HG02798 (cell line): ENCODE measurements around the gene L1CAM.

Source experiments
- ATAC-seq: cut with Tn5 transposase; IDR thresholded peaks from one replicate; pipeline ENCODE4 v1.9.1; 2021; ENCODE audit warnings: mild to moderate bottlenecking; ENCODE audit not compliant: unreplicated experiment, poor library complexity

L1CAM gene

DNA sequence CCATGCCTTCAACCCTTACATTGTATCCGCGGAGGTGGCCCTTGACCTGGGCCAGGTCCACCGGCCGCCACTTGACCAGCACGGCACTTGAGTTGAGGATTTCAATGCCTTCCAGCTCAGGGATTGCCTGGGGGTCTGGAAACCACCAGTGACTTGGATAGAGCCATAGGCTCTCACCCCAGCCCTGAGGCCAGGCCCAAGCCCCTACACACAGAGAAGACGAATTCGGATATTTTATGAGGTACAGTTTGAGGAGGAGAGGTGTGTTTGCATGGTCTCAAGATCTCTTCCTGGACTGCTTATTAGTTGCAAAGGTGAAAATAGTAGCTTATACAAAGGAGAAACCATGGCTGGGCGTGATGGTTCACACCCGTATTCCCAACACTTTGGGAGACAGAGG lies 20.3 kb downstream of the L1CAM start:
- no peak for ATAC-seq

DNA sequence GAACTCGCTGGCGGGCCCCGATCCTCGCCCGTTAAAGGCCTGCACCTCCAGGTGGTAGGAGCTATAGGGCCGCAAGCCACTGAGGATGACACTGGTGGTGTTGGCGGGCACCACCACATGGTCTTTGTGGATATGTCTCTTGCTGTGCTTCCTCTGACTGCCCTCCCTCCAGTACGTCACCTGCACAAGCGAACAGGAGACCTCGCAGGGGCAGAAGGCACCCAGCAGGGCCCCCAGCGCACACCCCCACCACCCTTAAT lies 20.7 kb downstream of the L1CAM start:
- ATAC-seq, result no peak

DNA sequence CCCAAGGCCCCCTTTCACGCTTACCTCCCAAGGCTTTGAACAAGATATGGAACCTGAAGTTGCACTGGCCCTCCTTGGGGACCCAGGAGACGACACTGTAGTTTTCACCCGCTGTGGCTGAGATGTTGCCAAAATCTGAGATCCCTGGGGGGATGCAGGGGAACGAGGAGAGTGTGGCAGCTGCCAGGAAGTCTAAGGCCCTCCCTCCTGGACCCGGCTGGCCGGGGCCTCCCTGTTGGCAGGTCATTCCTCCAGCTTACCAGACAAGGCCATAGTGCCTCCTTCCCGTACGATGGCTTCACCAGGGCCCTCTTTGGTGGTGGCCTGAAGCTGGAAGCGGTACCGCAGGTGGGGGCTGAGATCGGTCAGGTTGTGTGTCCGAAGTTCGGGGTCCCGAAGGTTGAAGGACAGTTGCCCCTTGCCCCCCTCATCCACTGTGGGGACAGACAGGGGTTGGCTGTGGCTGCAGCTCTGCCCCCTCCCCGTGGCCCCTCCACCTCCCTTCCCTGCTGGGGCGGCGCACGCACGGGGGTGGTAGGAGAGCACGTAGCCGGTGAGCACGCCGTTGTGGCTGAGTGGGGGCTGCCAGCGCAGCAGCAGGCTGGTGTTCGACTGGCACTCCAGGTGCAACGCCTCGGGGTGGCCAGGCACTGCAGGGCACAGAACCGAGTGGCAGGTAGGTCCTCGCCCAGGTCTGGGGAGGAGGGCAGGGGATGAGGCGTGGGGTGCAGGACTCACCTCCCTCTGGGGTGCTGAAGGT lies 21.2 kb downstream of the L1CAM start:
- no peak for ATAC-seq

DNA sequence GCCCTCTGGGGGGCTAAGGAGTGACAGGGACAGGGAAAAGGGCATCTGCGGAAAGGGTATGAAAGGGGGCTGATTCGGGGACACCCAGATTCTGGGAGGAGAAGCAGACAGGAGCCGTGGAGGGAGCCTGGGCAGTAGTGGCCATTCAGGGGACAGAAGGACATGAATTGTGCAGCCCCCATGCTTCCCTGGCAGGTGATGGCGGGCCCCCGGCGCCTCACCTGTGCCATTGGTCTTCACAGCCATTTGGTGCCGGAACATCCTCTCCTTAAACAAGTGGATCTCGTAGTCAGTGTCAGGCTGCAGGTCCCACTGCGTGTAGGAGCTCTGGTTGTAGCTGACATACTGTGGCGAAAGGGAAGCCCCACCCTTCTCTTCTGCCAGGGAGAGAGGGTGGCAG lies 21.9 kb downstream of the L1CAM start:
- ATAC-seq, result no peak

DNA sequence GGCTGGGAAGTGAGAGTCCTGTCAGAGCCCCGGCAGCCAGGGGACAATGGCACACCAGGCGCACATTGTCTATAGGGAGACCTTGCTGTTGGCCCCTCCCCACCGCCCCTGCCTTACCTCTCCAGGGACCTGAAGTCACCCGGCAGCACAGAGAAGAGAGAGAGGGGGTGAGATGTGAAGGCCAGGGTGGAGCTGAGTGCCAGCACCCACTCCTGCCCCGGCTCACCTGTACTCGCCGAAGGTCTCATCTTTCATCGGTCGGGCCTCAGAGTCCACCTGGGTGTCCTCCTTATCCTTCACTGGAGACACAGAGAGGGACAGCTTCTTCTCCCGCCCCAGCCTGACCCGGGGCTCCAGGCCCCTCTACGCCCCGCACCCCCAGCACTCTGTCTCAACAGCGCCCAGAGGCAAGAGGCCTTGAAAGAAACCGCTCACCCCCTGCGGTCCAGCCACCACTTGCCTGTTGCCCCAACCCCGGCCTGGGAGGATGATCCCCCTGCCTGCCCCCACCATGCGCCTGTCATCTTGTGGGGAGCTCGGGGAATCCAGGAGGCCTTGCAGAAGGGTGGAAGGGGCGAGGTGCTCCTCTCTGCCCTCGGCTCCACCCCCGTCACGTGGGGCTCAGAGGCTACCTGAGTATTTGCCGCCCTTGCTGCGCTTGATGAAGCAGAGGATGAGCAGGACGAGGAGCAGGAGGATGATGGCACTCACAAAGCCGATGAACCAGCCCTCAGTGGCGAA lies 22.6 kb downstream of the L1CAM start:
- no peak for ATAC-seq

DNA sequence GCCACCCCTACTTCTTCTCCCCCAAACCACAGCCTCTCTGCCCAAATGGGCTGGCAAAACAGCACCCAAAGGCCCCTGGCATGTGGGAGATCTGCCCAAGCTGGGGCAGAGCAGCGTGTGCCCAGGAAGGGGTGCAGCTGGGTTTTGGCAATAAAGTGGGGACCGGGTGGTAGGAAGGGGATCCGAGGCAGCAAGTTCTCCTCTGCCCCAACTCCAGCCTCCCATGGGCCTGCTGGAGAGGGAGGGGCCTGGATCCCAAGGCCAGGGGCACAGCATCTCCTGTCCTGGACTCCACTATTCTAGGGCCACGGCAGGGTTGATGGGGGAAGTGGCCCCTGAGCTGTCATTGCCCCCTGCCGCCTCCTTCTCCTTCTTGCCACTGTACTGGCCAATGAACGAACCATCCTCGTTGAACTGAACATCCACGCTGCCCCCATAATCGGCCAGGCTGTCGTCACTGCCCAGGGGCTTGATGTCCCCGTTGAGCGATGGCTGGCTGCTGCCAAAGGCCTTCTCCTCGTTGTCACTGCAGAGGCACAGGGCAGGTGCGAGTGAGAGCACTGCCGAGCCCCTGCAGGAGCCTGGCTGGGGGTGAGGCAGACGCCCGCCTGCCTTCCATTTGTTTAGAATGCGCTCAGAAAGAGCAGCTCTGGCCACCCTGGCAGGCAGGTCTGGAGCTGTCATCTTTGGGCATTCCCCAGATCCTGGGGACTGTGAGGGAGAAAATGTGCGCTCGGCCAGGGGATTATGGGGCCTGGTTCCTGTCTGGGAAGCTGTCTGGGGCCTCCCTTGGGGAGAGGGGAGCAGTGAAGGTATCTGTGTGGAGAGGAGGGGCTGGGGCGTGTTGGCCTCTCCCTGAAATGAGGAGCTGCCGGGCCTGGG lies 23.4 kb downstream of the L1CAM start:
- ATAC-seq, result no peak

DNA sequence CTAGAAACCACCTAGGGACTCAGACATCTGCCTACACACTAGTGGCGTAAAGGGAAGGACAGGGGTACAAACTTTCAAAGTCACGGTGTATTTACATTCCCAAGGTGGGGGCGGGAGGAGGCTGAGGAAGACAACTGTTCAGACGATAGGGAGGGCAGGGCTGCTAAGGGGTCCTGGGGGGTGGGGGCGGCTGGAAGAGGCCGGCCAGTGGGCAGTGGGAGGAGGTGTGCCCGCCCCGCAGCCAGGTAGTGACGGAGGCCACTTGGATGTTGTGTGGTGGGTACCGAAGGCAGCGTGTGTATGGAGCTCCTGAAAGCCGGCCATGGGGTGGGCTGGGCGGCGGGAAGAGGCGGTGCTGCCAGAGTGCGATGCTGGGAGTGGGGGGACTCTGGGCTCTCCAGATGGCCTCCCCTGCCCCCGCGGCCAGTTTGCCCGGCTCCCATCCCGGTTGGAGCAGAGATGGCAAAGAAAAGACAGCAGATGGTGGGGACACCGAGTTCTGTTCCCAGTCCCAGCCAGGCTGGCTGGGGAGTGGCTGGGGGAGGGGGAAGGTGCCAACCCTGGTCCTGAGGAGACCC lies 24.2 kb downstream of the L1CAM start:
- no peak for ATAC-seq

DNA sequence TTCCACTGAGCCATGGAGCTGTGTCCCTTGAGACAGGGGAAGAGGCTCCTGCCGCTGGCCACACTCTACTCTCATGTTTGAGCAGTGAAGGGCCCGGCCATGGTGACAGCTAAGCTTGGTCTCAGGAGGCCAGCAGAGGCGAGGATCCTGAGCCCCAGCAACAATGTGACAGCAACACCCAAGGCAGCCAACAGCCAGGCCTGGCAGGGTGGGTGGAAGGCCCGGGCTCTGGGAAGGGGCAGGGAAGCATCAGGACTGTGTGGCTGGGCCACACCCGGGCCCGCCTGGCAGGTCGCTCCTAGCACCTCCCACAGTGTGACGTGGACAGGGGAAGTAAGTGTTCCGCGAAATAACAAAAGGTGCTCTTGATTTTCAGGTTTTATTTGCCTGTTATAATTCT lies 24.8 kb downstream of the L1CAM start:
- ATAC-seq, result no peak

DNA sequence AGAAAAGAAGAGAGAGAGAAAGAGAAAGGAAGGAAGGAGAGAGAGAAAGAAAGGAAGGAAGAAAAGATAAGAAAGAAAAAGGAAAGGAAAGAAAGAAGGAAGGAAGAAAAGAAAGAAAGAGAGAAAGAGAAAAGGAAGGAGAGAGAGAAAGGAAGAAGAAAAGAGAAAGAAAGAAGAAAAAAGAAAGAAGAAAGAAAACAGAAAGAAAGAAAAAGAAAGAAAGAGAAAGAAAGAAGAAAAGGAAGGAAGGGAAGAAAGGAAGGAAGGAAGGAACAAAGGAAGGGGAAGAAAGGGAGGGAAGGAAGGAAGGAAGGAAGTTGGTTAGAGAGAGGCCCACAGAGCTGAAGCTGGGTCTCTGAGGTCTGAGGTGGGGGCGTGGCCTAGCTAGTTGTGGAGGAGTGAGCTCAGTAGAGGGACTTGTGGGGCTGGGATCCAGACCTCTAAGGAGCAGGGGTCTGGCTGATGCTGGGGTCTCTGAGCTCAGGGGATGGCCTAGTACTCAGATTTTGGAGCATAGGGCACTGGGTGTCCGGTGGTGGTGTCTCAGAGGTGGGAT lies 28.5 kb downstream of the L1CAM start:
- ATAC-seq, result no peak

DNA sequence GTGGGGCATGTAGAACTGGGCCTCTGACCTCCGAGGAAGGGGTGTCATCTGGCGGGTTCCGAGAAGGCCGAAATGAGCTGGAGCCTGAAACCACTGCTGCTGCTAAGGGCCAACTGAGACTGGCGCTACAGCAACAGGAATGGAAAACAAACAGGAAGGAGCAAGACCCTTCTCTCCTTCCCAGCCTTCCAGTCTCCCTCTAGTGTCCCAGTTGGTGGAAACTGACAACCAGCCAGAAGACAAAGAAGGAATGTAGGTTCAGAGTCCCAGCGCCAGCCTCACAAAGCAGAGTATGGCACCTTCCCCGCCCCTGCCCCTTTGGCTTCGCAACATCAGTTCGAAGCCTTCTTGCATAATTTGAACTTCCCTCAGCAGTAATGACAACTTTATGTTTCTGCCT lies 31.3 kb downstream of the L1CAM start:
- ATAC-seq, result no peak

DNA sequence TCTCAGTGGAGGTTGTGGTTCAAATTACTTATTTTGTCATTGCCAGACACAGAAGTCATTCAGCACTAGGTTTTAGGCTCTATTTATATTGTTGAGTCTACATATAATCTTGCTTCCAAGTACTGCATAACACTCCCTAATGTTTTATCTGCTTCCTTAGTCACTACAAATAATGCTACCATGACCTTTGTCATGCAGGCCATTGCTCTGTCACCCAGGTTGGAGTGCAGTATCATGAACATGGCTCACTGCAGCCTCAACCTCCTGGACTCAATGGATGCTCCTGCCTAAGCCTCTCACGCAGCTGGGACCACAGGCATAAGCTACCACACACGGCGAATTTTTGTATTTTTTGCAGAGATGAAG lies 32.1 kb downstream of the L1CAM start:
- no peak for ATAC-seq

DNA sequence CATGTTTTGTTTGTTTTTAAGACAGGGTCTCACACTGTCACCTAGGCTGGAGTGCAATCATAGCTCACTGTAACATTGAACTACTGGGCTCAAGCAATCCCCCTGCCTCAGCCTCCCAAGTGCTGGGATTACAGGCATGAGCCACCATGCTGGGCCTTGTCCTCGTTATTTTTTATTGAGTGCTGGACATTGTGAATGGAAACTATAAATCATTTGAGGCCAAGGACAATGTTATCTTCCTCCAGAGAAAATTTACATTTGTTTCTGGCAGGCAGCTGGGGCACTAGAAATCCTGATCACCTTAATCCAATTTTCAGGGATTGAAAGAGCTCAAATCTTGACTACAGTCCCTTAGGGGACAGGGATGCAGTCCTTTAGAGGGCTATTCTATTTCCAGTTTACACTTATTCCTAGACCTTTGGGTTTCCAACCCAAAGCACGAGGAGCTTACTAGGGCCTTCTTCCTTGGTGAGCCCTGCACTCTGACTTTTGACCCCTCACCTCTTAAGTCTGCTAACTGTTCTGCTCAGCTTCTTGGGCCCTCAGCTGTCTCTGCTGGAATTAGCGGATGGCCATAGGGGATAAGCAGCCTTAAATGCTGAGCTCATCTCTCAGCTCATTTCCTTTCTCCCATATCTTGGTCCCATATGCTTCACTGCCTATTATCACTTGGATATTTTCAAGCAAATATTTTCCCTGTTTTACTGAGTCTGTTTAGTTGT lies 32.6 kb downstream of the L1CAM start:
- no peak for ATAC-seq

DNA sequence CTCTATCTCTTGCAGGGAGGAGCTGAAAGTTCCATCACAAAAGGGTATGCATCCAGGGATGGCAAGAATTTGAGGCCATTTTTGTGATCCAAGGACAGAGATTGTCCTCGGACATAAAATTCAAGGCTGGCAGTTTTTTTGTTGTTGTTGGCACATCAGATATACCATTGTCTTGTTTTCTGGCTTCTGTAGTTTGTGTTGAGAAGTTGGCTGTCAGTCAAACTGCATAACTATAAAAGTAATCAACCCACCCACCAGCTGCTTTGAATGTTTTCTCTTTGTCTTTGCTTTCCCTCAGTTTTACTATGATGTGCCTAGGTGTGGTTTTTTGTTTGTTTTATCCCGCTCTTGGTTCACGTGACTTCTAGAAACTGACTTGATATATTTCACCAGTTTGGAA lies 34.0 kb downstream of the L1CAM start:
- no peak for ATAC-seq

DNA sequence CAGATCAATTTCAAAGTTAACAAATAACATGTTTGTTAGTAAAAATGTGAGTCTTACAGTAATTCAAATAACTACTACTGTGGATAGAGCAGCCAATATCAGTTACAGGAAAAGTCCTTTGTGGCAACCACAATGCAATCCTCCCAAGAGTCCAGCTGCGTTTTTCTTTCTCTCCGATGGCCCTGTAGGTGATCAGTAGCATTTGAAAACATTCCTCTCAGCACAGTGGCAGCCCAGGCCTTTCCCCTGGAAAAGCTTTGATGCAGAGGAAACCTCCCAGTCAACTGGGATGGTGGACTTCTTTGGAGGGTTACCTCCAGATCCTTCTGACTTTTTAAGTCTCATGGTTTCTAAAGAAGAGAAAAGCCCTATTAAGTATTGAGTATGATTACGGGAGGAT lies 37.6 kb downstream of the L1CAM start:
- no peak for ATAC-seq

DNA sequence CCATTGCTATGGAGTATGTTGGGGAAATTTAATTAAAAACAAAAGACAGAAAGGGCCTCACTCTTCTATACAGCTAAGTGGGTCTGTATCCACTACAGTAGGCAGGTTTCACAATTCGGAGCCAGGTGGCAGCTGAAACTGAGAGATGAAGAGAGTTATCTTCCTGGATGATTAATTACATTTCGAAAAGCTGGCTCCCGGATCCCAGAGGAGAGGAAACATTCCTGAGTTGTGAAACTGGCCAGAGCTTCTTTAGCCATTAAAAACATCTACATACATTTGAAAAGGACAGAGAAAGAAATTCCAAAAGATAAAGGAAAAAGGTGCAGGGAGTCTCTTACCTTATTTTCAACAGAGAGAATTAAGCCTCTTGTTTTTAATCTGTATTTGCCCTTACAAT lies 40.1 kb downstream of the L1CAM start:
- ATAC-seq, result no peak

DNA sequence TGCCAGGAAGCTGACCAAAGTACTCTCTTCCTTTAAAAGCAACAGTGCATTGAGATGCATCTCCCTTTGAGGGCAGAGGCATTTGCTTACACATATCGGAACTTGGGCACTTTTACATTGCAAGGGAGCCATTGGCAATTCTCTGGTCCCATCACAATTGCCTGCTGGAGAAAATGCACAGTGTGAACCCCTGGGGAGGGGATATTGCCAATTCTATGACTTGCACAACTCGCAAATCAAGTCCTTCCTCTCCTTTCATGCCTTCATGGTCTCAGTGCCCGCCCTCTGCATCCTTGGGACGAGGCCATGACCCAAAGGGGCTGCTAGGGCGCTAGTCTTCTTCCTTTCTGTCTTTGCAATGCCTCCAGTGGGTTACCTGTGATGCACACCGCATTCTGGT lies 40.8 kb downstream of the L1CAM start:
- ATAC-seq, result no peak

DNA sequence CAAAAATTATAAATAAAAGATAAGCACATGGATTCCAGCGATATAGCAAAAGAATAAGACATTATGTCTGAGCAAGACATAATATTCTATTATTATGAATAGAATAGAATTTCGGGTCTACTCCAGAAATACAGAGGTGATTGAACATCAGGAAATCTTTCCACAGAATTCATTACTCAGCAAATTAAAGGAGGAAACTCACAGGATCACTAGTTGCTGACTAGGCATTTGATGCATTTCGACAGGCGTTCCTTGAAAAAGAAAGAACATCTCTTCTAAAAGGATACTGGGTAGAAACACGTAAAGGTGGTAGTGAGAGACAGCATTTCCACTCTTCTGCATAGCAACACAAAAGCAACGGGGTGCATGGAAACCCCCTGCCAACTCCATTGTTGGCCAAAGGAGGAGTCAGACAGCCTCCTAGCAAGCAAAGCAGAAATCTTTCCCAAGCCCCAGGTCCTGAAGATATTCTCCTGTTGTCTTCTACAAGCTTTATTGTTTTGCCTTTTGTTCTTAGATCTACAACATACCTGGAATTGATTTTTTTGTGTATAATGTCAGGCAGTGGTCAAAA lies 41.4 kb downstream of the L1CAM start:
- ATAC-seq, result no peak

DNA sequence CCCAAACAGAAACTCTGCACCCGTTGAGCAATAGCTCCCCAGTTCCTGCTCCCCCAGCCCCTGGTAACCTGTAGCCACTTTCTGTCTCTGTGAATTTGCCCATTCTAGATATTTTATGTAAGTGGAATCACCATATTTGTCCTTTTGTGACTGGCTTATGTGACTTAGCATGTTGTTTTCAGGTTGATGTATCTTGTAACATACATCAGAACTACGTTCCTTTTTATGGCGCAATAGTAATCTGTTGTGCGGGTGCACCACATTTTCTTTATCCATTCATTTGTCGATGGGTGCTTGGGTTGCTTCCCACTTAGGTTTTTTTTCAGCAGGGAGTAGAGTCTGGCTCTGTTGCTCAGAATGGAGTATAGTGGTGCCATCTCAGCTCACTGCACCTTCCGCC lies 49.1 kb downstream of the L1CAM start:
- no peak for ATAC-seq

DNA sequence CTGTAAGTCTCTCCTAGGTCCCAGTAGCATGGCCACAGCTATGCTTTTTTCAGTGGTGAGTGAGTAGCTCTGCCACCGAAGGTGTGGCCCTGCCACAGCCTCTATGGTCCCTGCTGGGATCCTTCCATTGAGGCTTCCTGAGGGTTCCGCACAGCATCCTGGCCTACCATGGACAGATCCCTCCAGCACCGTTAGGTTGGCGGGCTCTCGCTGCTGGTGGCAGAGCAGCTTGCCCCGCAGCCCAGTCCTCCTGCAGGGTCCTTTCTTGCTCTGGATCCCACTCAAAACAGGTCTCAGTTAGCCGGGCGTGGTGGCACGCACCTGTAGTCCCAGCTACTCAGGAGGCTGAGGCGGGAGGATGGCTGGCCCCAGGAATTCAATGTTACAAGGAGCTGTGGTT lies 53.2 kb downstream of the L1CAM start:
- no peak for ATAC-seq
